HUES64 (cell line): ENCODE results near the gene ITGA2B.
A peak's percentile ranks its signal among the peaks of the same experiment; 100 is the strongest.

Experiments used
- H3K27ac ChIP-seq: 2 replicates; pipeline ENCODE4 v1.7.0; 2013; ENCODE audit warnings: low read depth, low read length, inconsistent platforms
- H3K27me3 ChIP-seq: 2 replicates; pipeline ENCODE4 v1.6.1; 2013; ENCODE audit warnings: mild to moderate bottlenecking, low read length; ENCODE audit not compliant: insufficient read depth
- H3K36me3 ChIP-seq: 2 replicates; pipeline ENCODE4 v1.6.1; 2013; ENCODE audit warnings: mild to moderate bottlenecking, low read length; ENCODE audit not compliant: insufficient read depth
- H3K4me1 ChIP-seq: 2 replicates; pipeline ENCODE4 v1.6.1; 2013; ENCODE audit warnings: mild to moderate bottlenecking, low read length, moderate library complexity; ENCODE audit not compliant: insufficient read depth
- H3K4me3 ChIP-seq: 2 replicates; pipeline ENCODE4 v1.5.1; 2013; ENCODE audit warnings: mild to moderate bottlenecking, low read length, moderate library complexity
- H3K9ac ChIP-seq: 2 replicates; pipeline ENCODE4 v1.6.1; 2013; ENCODE audit warnings: mild to moderate bottlenecking, low read depth, low read length
- H3K9me3 ChIP-seq: 2 replicates; pipeline ENCODE4 v1.6.1; 2013; ENCODE audit warnings: low read depth, low read length; ENCODE audit not compliant: insufficient read depth
- WGBS: fragments of 150-250, 120-280 bp; methylation state at CpG from one replicate; pipeline ENCODE4 v1.1.7; 2013; ENCODE audit warnings: missing lambda C conversion rate; 5-methylcytosine and 5-hydroxymethylcytosine counted together

ITGA2B gene

DNA sequence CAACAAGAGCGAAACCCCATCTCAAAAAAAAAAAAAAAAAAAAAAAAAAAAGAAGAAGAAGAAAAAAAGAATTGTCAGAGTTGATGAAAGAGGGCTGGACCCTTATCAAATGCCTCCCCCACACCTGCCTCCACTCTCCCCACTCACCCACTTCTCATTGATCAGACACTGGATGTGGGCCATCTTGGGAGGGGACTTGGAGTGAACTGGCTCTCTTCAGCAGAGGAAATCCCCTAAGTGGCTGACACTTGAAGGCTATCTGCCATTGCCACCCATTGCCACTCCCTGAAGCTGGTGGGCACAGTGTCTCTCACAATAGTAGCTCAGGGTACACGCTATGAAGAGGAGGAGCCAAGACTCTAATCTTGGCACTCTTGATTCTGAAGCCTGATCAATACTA, 1.6 kb downstream of the ITGA2B start:
- H3K27me3 ChIP-seq: peaks cover 36% of the 10 kb centered on the region
- no peaks in the 10 kb centered on the region for H3K36me3 ChIP-seq
- no peaks in the 10 kb centered on the region for H3K9me3 ChIP-seq
- WGBS: 96% methylated on average over 1 of the region's 2 CpGs
- no peak overlapping the region for H3K9ac ChIP-seq
- 0 out of 2 replicates have a peak, but pooled peaks cover 4% of the 10 kb centered on the region for H3K4me1 ChIP-seq
- no peak overlapping the region for H3K4me3 ChIP-seq
- no peak overlapping the region for H3K27ac ChIP-seq

DNA sequence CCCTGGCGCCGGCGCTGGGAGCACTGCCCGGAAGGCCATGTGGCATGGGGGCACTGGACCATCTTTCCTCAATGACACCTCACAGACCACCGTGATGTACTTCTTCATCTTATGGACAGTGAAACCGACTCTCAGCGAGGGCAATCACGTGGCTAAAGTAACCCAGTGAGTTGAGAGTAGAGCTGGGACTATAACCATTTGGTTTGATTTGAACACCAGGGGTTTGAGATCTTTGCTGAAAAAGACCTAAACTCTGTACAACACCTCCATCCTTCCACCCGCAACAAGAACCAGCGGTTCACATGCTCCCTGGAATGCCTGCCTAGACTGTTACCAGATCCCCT, 3.3 kb downstream of the ITGA2B start:
- H3K27me3 ChIP-seq: peaks cover 40% of the 10 kb centered on the region
- 0 out of 2 replicates have a peak overlapping the region, but pooled peaks have one; percentile 67 for H3K9ac ChIP-seq
- WGBS: 72% methylated on average over 10 of the region's 10 CpGs
- no peaks in the 10 kb centered on the region for H3K9me3 ChIP-seq
- 0 out of 2 replicates have a peak, but pooled peaks cover 4% of the 10 kb centered on the region for H3K4me1 ChIP-seq
- no peak overlapping the region for H3K27ac ChIP-seq
- H3K4me3 ChIP-seq: peak overlapping the region; percentile 75
- no peaks in the 10 kb centered on the region for H3K36me3 ChIP-seq

DNA sequence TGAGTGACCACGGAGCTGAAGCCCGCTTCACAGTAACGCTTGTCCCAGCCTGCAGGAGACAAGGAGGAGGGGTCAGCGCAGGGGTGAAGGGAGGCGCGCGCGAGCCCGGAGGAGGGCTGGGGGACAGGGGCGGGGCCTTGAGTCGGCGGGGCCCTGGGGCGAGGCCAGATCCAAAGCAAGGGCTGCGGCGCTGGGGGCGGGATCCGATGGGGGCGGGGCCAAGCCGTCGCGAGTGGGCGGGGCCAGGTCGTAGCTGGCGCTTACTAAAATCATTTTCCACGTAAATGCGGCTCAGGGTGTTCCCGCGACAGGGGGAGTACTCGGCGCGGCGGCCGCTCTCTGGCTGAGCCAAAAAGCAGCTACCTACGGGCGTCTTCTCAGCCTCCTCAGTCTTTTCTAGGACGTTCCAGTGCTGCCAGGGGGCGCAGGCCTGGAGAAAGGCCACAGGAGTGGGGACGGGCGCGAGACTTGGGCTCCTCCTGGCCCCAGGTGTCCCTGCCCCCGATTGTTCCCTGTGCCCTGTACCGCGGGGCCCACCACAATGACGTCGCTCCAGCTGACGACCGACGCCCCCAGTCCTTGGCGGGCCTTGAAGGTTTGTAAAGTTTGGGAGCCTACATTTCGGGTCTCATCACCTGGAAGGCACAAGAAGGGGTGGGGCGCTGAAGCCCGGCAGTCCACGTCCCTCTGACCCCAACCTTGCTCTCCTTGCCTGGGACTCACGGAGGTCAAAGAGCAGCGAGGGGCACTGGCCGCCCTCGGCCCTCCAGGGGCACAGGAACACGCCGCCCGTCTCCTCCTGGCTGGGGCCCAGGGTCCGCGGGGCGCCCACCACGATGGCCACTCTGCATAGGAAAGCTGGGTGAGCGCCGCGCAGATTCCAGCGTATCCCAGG, 3.9 kb downstream of the ITGA2B start:
- Histone ChIP-seq H3K27me3 (peaks cover 40% of the 10 kb centered on the region), H3K36me3 (no peaks in the 10 kb centered on the region), H3K27ac (peak overlapping the region; percentile 54; the same call in 1 of the 2 replicates), H3K9ac (peak overlapping the region; percentile 67), H3K4me3 (peak overlapping the region; percentile 75), H3K4me1 (0 out of 2 replicates have a peak, but pooled peaks cover 4% of the 10 kb centered on the region), H3K9me3 (no peaks in the 10 kb centered on the region)
- 15% methylated on average over 68 of the region's 68 CpGs for WGBS

DNA sequence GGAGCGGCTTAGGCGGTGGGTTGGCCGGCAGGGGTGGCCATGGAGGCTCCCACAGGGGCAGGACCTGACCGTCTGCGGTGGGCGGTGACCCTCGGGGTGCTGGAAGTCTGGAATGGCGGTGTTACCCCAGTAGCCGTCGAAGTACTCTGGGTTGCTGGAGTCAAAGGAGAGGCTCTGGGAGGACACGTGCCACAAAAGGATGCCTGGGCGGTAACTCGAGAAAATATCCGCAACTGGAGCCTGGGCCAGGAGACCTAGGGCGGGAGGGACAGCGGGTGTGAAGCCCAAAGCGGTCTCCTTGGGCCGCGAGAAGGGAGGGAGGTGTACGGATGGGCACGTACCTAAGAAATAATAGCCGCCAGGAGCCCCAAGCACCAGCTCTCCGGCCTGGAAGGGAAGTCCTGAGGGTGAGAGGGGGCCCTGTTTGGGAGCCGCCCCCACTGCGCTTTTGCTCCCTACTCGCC, 4.6 kb downstream of the ITGA2B start:
- H3K4me3 ChIP-seq: peak overlapping the region; percentile 75
- H3K27ac ChIP-seq: no peak overlapping the region
- WGBS: 2% methylated on average over 26 of the region's 26 CpGs
- no peaks in the 10 kb centered on the region for H3K9me3 ChIP-seq
- H3K27me3 ChIP-seq: peaks cover 40% of the 10 kb centered on the region
- no peaks in the 10 kb centered on the region for H3K36me3 ChIP-seq
- H3K4me1 ChIP-seq: 0 out of 2 replicates have a peak, but pooled peaks cover 4% of the 10 kb centered on the region
- H3K9ac ChIP-seq: peak overlapping the region; percentile 42; the same call in 1 of the 2 replicates

DNA sequence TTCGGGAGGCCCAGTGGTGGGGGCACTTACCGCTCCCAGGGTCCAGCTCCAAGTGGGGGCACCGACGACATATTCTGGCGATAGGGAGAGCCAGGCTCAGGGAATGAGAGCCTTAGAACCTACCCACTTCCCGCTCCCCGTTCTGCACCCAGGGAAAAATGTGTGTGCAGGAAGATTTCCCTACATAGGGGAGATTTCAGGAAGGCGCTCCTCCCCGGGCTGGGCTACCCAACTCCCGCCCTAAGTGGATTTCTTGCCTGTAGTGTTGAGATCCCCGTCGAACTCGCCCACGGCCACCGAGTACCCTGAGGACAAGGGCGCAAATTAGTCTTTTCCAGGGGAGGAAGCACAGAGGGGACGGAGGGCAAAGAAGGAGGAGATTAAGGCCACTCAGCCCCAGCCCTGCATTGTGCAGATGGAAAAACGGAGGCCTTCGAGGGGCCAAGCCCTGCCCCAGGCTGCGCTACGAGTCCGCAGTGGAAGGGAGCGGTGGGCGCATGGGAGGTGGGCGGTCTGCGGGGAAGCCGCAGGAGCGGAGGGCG, 5.1 kb downstream of the ITGA2B start:
- H3K36me3 ChIP-seq: no peaks in the 10 kb centered on the region
- H3K9me3 ChIP-seq: no peaks in the 10 kb centered on the region
- H3K9ac ChIP-seq: peak overlapping the region; percentile 42; the same call in 1 of the 2 replicates
- no peak overlapping the region for H3K27ac ChIP-seq
- H3K4me1 ChIP-seq: 0 out of 2 replicates have a peak, but pooled peaks cover 4% of the 10 kb centered on the region
- 30% methylated on average over 28 of the region's 29 CpGs for WGBS
- H3K4me3 ChIP-seq: peak overlapping the region; percentile 75
- peaks cover 40% of the 10 kb centered on the region for H3K27me3 ChIP-seq

DNA sequence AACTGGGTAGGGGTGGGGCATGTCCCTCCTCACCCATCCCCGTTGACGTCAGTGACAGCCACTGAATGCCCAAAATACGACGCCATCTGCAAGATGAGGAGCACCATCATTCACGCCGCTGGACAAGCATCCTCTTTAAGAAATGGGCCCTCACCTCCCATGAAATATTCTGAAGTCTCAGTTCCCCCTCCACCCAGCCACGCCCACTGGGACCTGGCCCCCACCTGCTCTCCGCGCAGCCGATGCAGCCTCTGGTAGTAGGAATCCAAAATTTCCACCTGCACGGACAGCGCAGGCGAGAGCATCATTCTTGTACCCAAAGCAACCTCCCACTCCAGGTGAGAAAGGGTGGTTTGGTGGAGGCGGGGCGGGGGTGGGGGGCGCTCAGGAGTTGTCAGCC, 5.6 kb downstream of the ITGA2B start:
- no peaks in the 10 kb centered on the region for H3K36me3 ChIP-seq
- H3K9me3 ChIP-seq: no peaks in the 10 kb centered on the region
- no peak overlapping the region for H3K9ac ChIP-seq
- H3K4me1 ChIP-seq: 0 out of 2 replicates have a peak, but pooled peaks cover 4% of the 10 kb centered on the region
- H3K27me3 ChIP-seq: peaks cover 40% of the 10 kb centered on the region
- WGBS: 93% methylated on average over 16 of the region's 16 CpGs
- H3K4me3 ChIP-seq: no peak overlapping the region
- H3K27ac ChIP-seq: no peak overlapping the region

DNA sequence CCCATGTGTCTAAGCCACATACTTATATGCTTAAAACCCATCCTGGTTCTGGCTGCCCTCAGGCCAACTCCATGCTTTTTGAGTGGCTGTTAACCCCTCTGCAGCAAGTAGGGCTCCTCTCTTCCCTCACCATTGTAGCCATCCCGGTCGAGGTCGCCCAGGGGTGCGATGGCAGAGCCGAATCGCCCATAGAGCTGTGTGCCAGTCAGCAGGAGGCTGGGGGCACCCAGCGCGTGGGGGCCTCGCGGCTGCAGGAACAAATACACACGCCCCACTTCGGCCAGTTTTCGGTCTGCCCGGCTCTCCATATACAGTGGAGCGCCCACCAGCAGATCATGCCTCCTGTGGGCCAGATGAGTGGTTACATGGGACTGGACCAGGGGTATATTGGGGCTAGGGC, 6.1 kb downstream of the ITGA2B start:
- Histone ChIP-seq H3K27me3 (peaks cover 40% of the 10 kb centered on the region), H3K36me3 (no peaks in the 10 kb centered on the region), H3K9me3 (no peaks in the 10 kb centered on the region), H3K9ac (no peak overlapping the region), H3K4me3 (no peak overlapping the region), H3K4me1 (0 out of 2 replicates have a peak, but pooled peaks cover 4% of the 10 kb centered on the region), H3K27ac (no peak overlapping the region)
- 95% methylated on average over 15 of the region's 15 CpGs for WGBS

DNA sequence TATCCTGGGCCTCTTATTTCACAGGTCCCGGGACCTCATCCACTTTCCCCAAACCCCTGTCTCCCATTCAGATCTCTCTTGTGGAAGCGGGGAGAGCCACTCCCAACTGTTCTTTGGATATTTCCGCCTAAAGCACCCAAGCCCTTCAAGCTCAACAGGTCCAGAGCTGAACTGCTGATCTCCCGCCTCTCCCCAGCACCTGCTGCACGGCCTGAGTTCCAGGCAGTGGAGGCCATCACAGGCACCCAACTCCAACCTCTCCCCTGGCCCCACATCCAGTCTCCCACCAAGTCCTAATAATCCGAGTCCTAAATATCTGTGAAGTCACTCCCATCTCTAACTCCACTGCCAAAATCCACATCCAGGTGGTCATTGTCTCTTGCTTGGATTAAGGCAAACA, 6.5 kb downstream of the ITGA2B start:
- H3K36me3 ChIP-seq: no peaks in the 10 kb centered on the region

DNA sequence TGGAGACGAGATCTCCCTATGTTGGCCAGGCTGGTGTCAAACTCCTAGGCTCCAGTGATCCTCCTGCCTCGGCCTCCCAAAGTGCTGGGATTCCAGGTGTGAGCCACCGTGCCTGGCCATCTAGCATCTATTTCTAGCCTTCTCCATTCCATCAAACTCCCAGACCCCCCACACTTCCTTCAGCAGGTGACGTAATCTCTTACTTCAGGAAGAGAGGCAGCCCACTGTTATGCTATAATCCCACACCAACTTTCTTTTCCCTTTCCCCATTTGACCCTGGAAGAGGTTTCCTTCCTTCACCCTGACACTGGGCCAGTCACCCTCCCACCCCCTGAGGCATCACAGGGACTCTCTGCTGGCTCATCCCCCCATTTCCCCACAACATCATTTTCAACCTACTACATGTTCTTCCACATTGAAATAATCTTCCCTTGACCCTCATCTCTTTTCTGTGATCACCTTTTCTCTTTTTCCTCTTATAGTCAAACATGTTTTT, 7.6 kb downstream of the ITGA2B start:
- Histone ChIP-seq H3K27me3 (peaks cover 40% of the 10 kb centered on the region), H3K9ac (no peak overlapping the region), H3K36me3 (no peaks in the 10 kb centered on the region), H3K9me3 (no peaks in the 10 kb centered on the region), H3K4me3 (no peak overlapping the region), H3K27ac (no peak overlapping the region), H3K4me1 (0 out of 2 replicates have a peak, but pooled peaks cover 4% of the 10 kb centered on the region)
- 90% methylated on average over 4 of the region's 4 CpGs for WGBS

More for the DNA sequence above, 6.5 kb downstream of the ITGA2B start:
- WGBS: 89% methylated on average over 6 of the region's 6 CpGs
- no peaks in the 10 kb centered on the region for H3K9me3 ChIP-seq
- peaks cover 40% of the 10 kb centered on the region for H3K27me3 ChIP-seq
- 0 out of 2 replicates have a peak, but pooled peaks cover 4% of the 10 kb centered on the region for H3K4me1 ChIP-seq
- no peak overlapping the region for H3K4me3 ChIP-seq
- H3K9ac ChIP-seq: no peak overlapping the region
- no peak overlapping the region for H3K27ac ChIP-seq

DNA sequence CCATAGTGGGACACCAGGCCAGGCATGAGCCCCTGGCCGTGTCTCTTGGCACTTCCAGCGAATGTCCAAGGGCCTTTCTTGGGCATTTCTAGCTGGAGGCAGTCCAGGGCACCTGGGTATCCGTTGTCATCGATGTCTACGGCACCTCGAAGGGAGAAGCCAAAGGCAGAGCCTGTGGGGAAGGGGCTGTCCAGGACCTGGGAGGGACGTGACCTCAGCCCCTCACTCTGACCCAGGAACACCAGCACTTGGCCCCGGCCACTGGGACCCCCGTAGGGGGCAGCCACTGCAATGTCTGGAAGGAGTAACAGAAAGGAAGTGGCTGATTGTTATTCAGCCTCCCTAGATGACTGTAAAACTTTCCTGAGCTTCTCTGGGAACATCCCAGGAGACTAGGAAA, 8.7 kb downstream of the ITGA2B start:
- Histone ChIP-seq H3K27ac (no peak overlapping the region), H3K36me3 (no peaks in the 10 kb centered on the region), H3K27me3 (peaks cover 30% of the 10 kb centered on the region), H3K4me3 (no peak overlapping the region), H3K9me3 (no peaks in the 10 kb centered on the region), H3K4me1 (no peaks in the 10 kb centered on the region), H3K9ac (no peak overlapping the region)
- 79% methylated on average over 9 of the region's 9 CpGs for WGBS

DNA sequence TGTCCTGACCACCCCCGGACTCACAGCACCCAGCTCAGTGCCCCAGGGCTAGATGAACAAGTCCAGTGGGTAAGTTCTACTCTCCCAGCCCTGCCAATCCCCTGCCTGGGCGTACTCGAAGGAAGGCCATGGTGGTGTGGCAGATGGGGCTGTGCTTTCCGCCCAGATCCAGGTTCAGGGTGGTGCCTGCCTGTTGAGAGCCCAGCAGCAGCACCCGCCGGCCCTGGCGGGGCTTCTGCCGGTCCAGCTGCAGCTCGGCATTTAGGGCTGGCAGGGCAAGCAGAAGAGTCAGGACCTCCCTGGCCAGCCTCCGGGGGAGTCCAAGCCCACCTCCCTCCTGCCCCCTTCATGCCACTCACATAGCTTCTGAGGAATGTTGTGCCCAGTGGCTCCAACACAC, 9.6 kb downstream of the ITGA2B start:
- Histone ChIP-seq H3K27me3 (peaks cover 24% of the 10 kb centered on the region), H3K9me3 (no peaks in the 10 kb centered on the region)

More for the DNA sequence above, 9.6 kb downstream of the ITGA2B start:
- H3K4me3 ChIP-seq: no peak overlapping the region
- WGBS: 95% methylated on average over 10 of the region's 10 CpGs
- H3K36me3 ChIP-seq: no peaks in the 10 kb centered on the region
- no peak overlapping the region for H3K9ac ChIP-seq
- H3K27ac ChIP-seq: no peak overlapping the region
- peaks cover 4% of the 10 kb centered on the region; the same call in 1 of the 2 replicates for H3K4me1 ChIP-seq
